ENCODE results near the gene TERF2IP. TPM values are rescaled to one million over a fixed set of nuclear protein-coding genes. Genes with fewer than 3 reads are reported as not detected.
A peak's percentile ranks its signal among the peaks of the same experiment; 100 is the strongest.

The TERF2IP gene
- total RNA-seq, 4 donors from 2014 or later = 87.0 to 127 (median 120) TPM

DNA sequence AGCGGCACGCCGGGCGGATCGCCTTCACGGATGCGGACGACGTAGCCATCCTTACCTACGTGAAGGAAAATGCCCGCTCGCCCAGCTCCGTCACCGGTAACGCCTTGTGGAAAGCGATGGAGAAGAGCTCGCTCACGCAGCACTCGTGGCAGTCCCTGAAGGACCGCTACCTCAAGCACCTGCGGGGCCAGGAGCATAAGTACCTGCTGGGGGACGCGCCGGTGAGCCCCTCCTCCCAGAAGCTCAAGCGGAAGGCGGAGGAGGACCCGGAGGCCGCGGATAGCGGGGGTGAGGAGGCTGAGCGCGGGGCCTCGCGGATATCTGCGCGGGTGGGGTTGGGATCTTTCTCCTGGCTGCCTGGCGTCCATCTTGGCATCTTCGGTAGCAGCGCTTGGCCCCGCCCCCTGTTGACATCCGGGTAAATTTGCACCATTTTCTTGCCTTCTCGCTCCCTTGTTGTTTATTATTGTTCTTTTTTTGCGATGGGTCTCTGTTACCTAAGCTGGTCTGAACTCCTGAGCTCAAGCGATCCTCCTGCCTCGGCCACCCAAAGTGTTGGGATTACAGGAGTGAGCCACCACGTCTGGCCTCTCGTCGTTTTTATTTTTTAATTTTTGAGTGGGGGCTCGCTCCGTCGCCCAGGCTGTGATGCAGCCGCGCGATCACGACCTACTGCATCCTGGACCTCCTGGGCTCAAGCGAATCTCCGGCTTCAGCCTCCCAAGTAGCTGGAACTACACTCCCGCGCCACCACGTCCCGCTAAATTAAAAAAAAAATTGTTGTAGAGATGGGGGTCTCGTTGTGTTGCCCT, 898 bp downstream of the TERF2IP start:
- peak overlapping the region; percentile 58 to 92 (median 79) for H3K4me3 ChIP-seq
- peaks cover 0 to 18% (median 0%) of the 10 kb centered on the region in 3 donors for H3K36me3 ChIP-seq
- peak in 1 of 2 donors; percentile 75 for TF ChIP-seq EP300 (IDR thresholded peaks at IDR 0.05)
- TF ChIP-seq, protein P1, sequence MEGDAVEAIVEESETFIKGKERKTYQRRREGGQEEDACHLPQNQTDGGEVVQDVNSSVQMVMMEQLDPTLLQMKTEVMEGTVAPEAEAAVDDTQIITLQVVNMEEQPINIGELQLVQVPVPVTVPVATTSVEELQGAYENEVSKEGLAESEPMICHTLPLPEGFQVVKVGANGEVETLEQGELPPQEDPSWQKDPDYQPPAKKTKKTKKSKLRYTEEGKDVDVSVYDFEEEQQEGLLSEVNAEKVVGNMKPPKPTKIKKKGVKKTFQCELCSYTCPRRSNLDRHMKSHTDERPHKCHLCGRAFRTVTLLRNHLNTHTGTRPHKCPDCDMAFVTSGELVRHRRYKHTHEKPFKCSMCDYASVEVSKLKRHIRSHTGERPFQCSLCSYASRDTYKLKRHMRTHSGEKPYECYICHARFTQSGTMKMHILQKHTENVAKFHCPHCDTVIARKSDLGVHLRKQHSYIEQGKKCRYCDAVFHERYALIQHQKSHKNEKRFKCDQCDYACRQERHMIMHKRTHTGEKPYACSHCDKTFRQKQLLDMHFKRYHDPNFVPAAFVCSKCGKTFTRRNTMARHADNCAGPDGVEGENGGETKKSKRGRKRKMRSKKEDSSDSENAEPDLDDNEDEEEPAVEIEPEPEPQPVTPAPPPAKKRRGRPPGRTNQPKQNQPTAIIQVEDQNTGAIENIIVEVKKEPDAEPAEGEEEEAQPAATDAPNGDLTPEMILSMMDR (IDR thresholded peaks at IDR 0.05) = no peak
- TF ChIP-seq POLR2A (IDR thresholded peaks at IDR 0.05) = peak in 1 of 2 donors; percentile 52
- no peaks in the 10 kb centered on the region for H3K9me3 ChIP-seq
- WGBS, 2 donors = 0% methylated on average over 35 to 62 of the region's 62 CpGs
- H3K27me3 ChIP-seq = no peaks in the 10 kb centered on the region
- peak overlapping the region; percentile 79 to 99 (median 94) for H3K27ac ChIP-seq
- peak; percentile 81 to 87 for DNase-seq (ENCODE audit: low spot score in 2 of 2)
- peaks cover 0 to 74% (median 48%) of the 10 kb centered on the region in 4 donors for H3K4me1 ChIP-seq

DNA sequence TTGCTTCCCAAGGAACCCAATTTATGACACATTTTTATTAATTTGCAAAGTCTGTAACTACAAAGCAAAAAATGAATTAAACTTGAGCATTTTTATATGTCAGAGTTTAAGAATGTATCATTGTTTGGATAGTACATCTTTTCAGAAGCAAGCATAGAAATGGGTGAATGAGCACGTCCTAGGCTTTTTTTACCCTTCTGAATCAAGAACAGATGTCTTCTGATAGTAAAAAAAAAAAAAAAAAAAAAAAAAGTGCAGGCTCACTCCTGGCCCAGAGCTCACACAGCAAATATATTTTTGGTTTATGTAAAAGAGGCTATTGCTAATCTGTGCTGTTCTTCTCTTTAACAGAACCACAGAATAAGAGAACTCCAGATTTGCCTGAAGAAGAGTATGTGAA, 6.3 kb downstream of the TERF2IP start:
- H3K4me3 ChIP-seq = no peak overlapping the region
- DNase-seq (ENCODE audit: low spot score in 2 of 2) = no peak
- H3K36me3 ChIP-seq = peaks cover 0 to 49% (median 18%) of the 10 kb centered on the region in 3 donors
- TF ChIP-seq POLR2A (IDR thresholded peaks at IDR 0.05) (no peak), EP300 (IDR thresholded peaks at IDR 0.05) (no peak)
- TF ChIP-seq, protein P1 (IDR thresholded peaks at IDR 0.05) = no peak
- no peaks in the 10 kb centered on the region for H3K27me3 ChIP-seq
- no peaks in the 10 kb centered on the region for H3K9me3 ChIP-seq
- H3K4me1 ChIP-seq = peaks cover 0 to 60% (median 34%) of the 10 kb centered on the region in 4 donors
- WGBS, 2 donors = 20 to 24% methylated on average over 1 of the region's 1 CpG
- H3K27ac ChIP-seq = no peak overlapping the region

DNA sequence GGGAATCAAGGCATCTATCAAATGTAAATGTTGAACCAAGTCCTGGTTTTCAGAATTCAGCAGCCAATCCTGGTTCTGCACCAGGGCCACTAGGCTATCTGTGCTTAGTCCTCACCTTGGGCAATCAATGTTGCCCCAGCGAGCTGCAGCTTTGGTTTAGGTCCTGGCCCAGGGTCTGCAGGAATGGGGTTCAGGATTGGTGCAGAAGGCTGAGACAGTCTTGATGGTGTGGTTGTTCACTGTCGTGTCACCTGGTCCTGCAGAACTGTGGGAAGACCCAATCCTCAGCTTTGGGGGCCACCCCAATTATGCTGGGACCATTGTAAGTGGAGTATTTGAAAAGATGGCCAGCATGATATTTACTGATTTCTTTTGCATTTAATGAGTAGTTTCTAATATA, 10.6 kb downstream of the TERF2IP start:
- Histone ChIP-seq H3K9me3 (no peaks in the 10 kb centered on the region), H3K4me1 (peaks cover 0 to 23% (median 5%) of the 10 kb centered on the region in 4 donors), H3K36me3 (peaks cover 0 to 80% (median 18%) of the 10 kb centered on the region in 3 donors), H3K27ac (no peak overlapping the region), H3K27me3 (no peaks in the 10 kb centered on the region), H3K4me3 (no peak overlapping the region)
- no peak for DNase-seq (ENCODE audit: low spot score in 2 of 2)
- TF ChIP-seq, protein P1 (IDR thresholded peaks at IDR 0.05) = no peak
- TF ChIP-seq EP300 (IDR thresholded peaks at IDR 0.05) (no peak), POLR2A (IDR thresholded peaks at IDR 0.05) (no peak)
- 84 to 88% methylated on average over 2 of the region's 2 CpGs for WGBS, 2 donors

DNA sequence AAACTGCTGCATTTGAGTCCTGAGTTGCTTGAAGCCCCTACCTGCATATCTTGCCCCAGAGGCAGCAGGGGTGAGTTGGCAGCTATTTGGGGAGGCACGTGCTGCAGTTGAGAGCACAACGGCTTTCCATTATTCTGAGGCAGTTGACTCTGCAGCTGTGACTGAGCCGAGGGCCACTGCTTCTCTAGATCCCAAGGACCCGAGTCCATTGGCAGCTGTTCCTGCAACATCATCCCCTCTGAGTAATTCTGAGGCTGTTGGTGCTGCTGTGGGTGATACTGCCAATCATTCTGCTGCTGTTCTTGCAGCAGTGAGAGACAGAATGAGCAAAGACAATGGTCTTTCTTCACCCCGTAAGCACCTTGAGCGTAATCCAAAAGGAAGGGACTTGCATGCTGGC, 12.7 kb downstream of the TERF2IP start:
- WGBS, 2 donors = 90 to 97% methylated on average over 6 of the region's 6 CpGs
- H3K27me3 ChIP-seq = no peaks in the 10 kb centered on the region
- H3K4me1 ChIP-seq = peaks cover 0 to 8% (median 0%) of the 10 kb centered on the region in 4 donors
- H3K9me3 ChIP-seq = no peaks in the 10 kb centered on the region
- no peak for DNase-seq (ENCODE audit: low spot score in 2 of 2)
- no peak overlapping the region for H3K4me3 ChIP-seq
- no peak overlapping the region for H3K27ac ChIP-seq
- TF ChIP-seq, protein P1 (IDR thresholded peaks at IDR 0.05) = no peak
- TF ChIP-seq POLR2A (IDR thresholded peaks at IDR 0.05) (no peak), EP300 (IDR thresholded peaks at IDR 0.05) (no peak)
- peaks cover 0 to 67% (median 13%) of the 10 kb centered on the region in 3 donors for H3K36me3 ChIP-seq

DNA sequence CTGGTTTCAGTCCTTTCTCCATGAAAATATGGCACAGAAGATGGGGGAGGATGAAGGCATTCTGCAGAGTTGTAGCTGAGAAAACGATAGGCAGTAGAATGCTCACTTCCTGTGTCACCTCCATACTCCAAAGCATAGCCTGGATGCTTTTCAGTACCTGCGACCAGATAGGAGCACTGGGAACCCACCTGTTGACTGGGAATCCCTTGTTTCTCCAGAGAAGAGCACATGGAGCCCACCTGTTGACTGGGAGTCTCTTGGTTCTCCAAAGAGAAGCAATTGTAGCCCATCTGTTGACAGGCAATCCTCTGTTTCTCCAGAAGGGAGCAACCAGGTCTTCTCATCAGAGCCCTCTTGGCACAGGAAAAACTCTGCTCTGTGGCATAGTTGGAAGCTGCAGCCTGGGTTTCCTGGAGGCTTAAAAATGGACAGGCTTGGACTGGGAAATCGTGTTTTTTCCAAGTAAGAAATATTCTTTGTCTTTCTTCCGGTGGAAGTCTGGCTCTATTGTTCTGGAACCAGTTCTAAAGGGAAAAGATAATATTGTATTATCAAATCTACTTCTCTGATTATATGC, 13.2 kb downstream of the TERF2IP start:
- Histone ChIP-seq H3K36me3 (peaks cover 0 to 62% (median 8%) of the 10 kb centered on the region in 3 donors), H3K9me3 (no peaks in the 10 kb centered on the region), H3K27ac (no peak overlapping the region), H3K4me1 (peaks cover 0 to 8% (median 0%) of the 10 kb centered on the region in 4 donors), H3K4me3 (no peak overlapping the region), H3K27me3 (no peaks in the 10 kb centered on the region)
- WGBS, 2 donors = 73 to 81% methylated on average over 4 of the region's 4 CpGs
- DNase-seq (ENCODE audit: low spot score in 2 of 2) = no peak
- TF ChIP-seq, protein P1 (IDR thresholded peaks at IDR 0.05) = no peak
- TF ChIP-seq EP300 (IDR thresholded peaks at IDR 0.05) (no peak), POLR2A (IDR thresholded peaks at IDR 0.05) (no peak)
